Esophagus muscularis mucosa (tissue), 4 donors: ENCODE data around the gene BICC1.

Source experiments
- EP300 ChIP-seq: sonication (generic); formaldehyde crosslinking; IDR thresholded peaks from one replicate; pipeline ENCODE4 v1.6.1; 2017; ENCODE audit warnings: antibody characterized with exemption
- POLR2A ChIP-seq: fragments of 450-650 bp; IDR thresholded peaks from one replicate; pipeline ENCODE4 v1.6.1; 2017; ENCODE audit warnings: antibody characterized with exemption, moderate library complexity, mild to moderate bottlenecking, low read depth
- POLR2AphosphoS5 ChIP-seq, 2 donors: sonication (generic); formaldehyde crosslinking; IDR thresholded peaks; one replicate each; pipeline ENCODE4 v1.6.1; 2017; ENCODE audit warnings: antibody characterized with exemption in 2 of 2
- TF ChIP-seq, protein P1 (sequence below), 3 experiments: fragments of 200-600 bp in 2 of 3; fragments of 450-650 bp in 1 of 3; sonication (generic) in 2 of 3; IDR thresholded peaks; one replicate each; pipeline ENCODE4 v1.5.1; 2017 to 2019; ENCODE audit warnings: antibody characterized with exemption in 3 of 3, mild to moderate bottlenecking in 2 of 3, moderate library complexity in 1 of 3

- TF ChIP-seq, protein P1, sequence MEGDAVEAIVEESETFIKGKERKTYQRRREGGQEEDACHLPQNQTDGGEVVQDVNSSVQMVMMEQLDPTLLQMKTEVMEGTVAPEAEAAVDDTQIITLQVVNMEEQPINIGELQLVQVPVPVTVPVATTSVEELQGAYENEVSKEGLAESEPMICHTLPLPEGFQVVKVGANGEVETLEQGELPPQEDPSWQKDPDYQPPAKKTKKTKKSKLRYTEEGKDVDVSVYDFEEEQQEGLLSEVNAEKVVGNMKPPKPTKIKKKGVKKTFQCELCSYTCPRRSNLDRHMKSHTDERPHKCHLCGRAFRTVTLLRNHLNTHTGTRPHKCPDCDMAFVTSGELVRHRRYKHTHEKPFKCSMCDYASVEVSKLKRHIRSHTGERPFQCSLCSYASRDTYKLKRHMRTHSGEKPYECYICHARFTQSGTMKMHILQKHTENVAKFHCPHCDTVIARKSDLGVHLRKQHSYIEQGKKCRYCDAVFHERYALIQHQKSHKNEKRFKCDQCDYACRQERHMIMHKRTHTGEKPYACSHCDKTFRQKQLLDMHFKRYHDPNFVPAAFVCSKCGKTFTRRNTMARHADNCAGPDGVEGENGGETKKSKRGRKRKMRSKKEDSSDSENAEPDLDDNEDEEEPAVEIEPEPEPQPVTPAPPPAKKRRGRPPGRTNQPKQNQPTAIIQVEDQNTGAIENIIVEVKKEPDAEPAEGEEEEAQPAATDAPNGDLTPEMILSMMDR (IDR thresholded peaks at IDR 0.05) = no peak
- TF ChIP-seq EP300 (no peak), POLR2AphosphoS5 (IDR thresholded peaks at IDR 0.05) (no peak), POLR2A (no peak)
Measured at GRCh38 chr10:58857251-58857805, 344.7 kb downstream of the BICC1 start.
